DMS153 treated with DMSO at 0.1 percent for 48 hours (cell line): ENCODE data around the gene SS18L1.

Experiments used
- DNase-seq: peaks from one replicate; lab custom pipeline; 2025; ENCODE audit not compliant: unreplicated experiment; lab: John Stamatoyannopoulos, UW

SS18L1 gene

GRCh38 chr20:62168890-62169435 lies 25.4 kb downstream of the SS18L1 start:
- DNase-seq = no peak

- no peak for DNase-seq
Measured at GRCh38 chr20:62170536-62170935, 27.0 kb downstream of the SS18L1 start.

- no peak for DNase-seq
Measured at GRCh38 chr20:62171245-62171644, 27.7 kb downstream of the SS18L1 start.

GRCh38 chr20:62172666-62173065 lies 29.1 kb downstream of the SS18L1 start:
- DNase-seq = no peak

GRCh38 chr20:62174021-62174804 lies 30.6 kb downstream of the SS18L1 start:
- DNase-seq = no peak

- DNase-seq = no peak
Measured at GRCh38 chr20:62174870-62175624, 31.5 kb downstream of the SS18L1 start.

- no peak for DNase-seq
Measured at GRCh38 chr20:62175711-62176110, 32.1 kb downstream of the SS18L1 start.

GRCh38 chr20:62176866-62177265 lies 33.3 kb downstream of the SS18L1 start:
- DNase-seq = no peak

GRCh38 chr20:62177307-62177706 lies 33.7 kb downstream of the SS18L1 start:
- DNase-seq = no peak

GRCh38 chr20:62178316-62179161 lies 35.0 kb downstream of the SS18L1 start:
- DNase-seq = no peak

GRCh38 chr20:62179162-62179504 lies 35.6 kb downstream of the SS18L1 start:
- no peak for DNase-seq

GRCh38 chr20:62181808-62182207 lies 38.2 kb downstream of the SS18L1 start:
- DNase-seq = no peak

GRCh38 chr20:62182469-62183425 lies 39.2 kb downstream of the SS18L1 start, which contains the start of gene MTG2:
MTG2 (plus strand) TSS chr20:62183028; CDS start chr20:62193421, 10,393 bp downstream.
- DNase-seq = peak; percentile 93

- DNase-seq = no peak
Measured at GRCh38 chr20:62183426-62184142, 40.0 kb downstream of the SS18L1 start.

- DNase-seq = no peak
Measured at GRCh38 chr20:62186096-62186426, 42.5 kb downstream of the SS18L1 start.

GRCh38 chr20:62186887-62187866 lies 43.6 kb downstream of the SS18L1 start:
- no peak for DNase-seq

- no peak for DNase-seq
Measured at GRCh38 chr20:62190639-62191411, 47.3 kb downstream of the SS18L1 start.
